ENCODE data around the gene ZNF497. TPM values are rescaled to one million over a fixed set of nuclear protein-coding genes. Genes with fewer than 3 reads are reported as not detected.
A peak's percentile ranks its signal among the peaks of the same experiment; 100 is the strongest.

The ZNF497 gene
- total and polyA plus RNA-seq, 9 of the 15 experiments (the other 6 are each of a cell fraction or from before 2014, with no cell fraction given) = 0.06 to 0.98 (median 0.44) TPM; not detected in 1

DNA sequence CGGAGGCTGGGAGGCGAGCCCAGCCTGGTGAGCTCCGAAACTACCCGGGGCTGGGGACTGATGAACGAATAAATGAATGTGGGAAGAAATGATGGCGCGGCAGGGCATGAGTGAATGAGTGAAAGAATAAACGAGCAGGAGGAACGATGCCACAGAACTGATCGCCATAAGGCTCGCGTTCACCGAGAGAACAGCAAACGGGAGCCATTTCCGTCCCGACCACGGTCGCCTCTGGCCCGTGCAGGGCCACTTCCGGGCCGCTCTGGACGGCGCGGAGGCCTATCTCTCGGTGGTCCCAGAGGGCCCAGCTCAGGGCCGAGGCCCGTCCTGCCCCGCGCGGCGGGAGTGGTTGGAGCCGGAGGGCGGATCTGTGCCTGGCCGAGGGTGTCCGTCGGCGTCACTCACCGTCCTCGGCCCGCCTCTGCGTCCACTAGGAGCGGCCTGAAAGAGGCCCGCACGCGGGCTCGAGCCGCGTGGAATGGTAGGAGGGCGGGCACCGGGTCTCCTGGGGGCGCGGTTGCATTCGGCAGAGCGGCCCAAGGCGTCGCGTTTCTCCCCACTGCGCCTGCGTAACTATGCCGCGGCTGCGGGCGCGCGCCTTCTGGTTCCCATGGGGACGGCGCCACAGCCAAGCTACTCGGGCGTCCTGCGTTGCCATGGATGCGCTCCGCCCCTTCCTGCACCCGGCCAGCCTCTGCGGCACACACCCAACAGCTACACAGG, at the start of gene ZNF497 (continued):
- no peak for TF ChIP-seq ZNF668 (CRISPR knock-in tag; IDR thresholded peaks at IDR 0.05)
- no peak for TF ChIP-seq KDM1A (IDR thresholded peaks at IDR 0.05)
- TF ChIP-seq, protein P1, sequence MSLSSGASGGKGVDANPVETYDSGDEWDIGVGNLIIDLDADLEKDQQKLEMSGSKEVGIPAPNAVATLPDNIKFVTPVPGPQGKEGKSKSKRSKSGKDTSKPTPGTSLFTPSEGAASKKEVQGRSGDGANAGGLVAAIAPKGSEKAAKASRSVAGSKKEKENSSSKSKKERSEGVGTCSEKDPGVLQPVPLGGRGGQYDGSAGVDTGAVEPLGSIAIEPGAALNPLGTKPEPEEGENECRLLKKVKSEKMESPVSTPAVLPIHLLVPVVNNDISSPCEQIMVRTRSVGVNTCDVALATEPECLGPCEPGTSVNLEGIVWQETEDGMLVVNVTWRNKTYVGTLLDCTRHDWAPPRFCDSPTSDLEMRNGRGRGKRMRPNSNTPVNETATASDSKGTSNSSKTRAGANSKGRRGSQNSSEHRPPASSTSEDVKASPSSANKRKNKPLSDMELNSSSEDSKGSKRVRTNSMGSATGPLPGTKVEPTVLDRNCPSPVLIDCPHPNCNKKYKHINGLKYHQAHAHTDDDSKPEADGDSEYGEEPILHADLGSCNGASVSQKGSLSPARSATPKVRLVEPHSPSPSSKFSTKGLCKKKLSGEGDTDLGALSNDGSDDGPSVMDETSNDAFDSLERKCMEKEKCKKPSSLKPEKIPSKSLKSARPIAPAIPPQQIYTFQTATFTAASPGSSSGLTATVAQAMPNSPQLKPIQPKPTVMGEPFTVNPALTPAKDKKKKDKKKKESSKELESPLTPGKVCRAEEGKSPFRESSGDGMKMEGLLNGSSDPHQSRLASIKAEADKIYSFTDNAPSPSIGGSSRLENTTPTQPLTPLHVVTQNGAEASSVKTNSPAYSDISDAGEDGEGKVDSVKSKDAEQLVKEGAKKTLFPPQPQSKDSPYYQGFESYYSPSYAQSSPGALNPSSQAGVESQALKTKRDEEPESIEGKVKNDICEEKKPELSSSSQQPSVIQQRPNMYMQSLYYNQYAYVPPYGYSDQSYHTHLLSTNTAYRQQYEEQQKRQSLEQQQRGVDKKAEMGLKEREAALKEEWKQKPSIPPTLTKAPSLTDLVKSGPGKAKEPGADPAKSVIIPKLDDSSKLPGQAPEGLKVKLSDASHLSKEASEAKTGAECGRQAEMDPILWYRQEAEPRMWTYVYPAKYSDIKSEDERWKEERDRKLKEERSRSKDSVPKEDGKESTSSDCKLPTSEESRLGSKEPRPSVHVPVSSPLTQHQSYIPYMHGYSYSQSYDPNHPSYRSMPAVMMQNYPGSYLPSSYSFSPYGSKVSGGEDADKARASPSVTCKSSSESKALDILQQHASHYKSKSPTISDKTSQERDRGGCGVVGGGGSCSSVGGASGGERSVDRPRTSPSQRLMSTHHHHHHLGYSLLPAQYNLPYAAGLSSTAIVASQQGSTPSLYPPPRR (CRISPR knock-in tag; IDR thresholded peaks at IDR 0.05; ENCODE audit: borderline replicate concordance) = no peak; the same call in 1 of the 2 replicates
- TF ChIP-seq STAG1 (CRISPR knock-in tag; IDR thresholded peaks at IDR 0.05; ENCODE audit: borderline replicate concordance) = no peak
- TF ChIP-seq FOXJ3 (CRISPR knock-in tag; IDR thresholded peaks at IDR 0.05) = peak; percentile 76; the same call in 1 of the 2 replicates
- no peak for TF ChIP-seq PRMT5 (CRISPR knock-in tag; IDR thresholded peaks at IDR 0.05)
- no peak for TF ChIP-seq KAT2B (IDR thresholded peaks at IDR 0.05; ENCODE audit: low read depth, low read length)
- TF ChIP-seq TARDBP (IDR thresholded peaks at IDR 0.05) = no peak
- TF ChIP-seq SMARCA5 (IDR thresholded peaks at IDR 0.05) = peak; percentile 11; the same call in 1 of the 2 replicates
- no peak for TF ChIP-seq MEF2D (tag; conservative IDR thresholded peaks at IDR 0.05; ENCODE audit: low read depth)
- no peak for TF ChIP-seq CCNT2 (IDR thresholded peaks at IDR 0.05; ENCODE audit: borderline replicate concordance, extremely low read depth, insufficient read length, low read depth, low read length)
- TF ChIP-seq ZNF717 (CRISPR knock-in tag; IDR thresholded peaks at IDR 0.05) = no peak
- peak; percentile 37; the same call in 1 of the 2 replicates for TF ChIP-seq ELF4 (CRISPR knock-in tag; IDR thresholded peaks at IDR 0.05)
- TF ChIP-seq TAL1 (IDR thresholded peaks at IDR 0.05) = peak; percentile 25; the same call in 1 of the 2 replicates
- no peak for TF ChIP-seq CBX5 (IDR thresholded peaks at IDR 0.05; ENCODE audit: borderline replicate concordance, low read depth)
- TF ChIP-seq OTX1 (CRISPR knock-in tag; IDR thresholded peaks at IDR 0.05) = no peak; the same call in 1 of the 2 replicates
- TF ChIP-seq NCOA1 (IDR thresholded peaks at IDR 0.05; ENCODE audit: low read depth) = peak; percentile 77
- TF ChIP-seq ESRRA (IDR thresholded peaks at IDR 0.05; ENCODE audit: borderline replicate concordance, low read depth) = 0 out of 2 replicates have a peak, but pooled peaks have one; percentile 26
- TF ChIP-seq, protein P2, sequence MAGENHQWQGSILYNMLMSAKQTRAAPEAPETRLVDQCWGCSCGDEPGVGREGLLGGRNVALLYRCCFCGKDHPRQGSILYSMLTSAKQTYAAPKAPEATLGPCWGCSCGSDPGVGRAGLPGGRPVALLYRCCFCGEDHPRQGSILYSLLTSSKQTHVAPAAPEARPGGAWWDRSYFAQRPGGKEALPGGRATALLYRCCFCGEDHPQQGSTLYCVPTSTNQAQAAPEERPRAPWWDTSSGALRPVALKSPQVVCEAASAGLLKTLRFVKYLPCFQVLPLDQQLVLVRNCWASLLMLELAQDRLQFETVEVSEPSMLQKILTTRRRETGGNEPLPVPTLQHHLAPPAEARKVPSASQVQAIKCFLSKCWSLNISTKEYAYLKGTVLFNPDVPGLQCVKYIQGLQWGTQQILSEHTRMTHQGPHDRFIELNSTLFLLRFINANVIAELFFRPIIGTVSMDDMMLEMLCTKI (IDR thresholded peaks at IDR 0.05; ENCODE audit: partially characterized antibody) = no peak
- TF ChIP-seq HDAC1 (IDR thresholded peaks at IDR 0.05) = peak; percentile 6 to 98; a peak in 2 of 4 replicates
- TF ChIP-seq PHF21A (IDR thresholded peaks at IDR 0.05; ENCODE audit: borderline replicate concordance, low read depth) = no peak
- TF ChIP-seq SOX6 (IDR thresholded peaks at IDR 0.05) = no peak; the same call in 1 of the 2 replicates

Measured in K562 (cell line).